Sigmoid colon (tissue), 7 donors: ENCODE data around the gene VWA3A. TPM values are rescaled to one million over a fixed set of nuclear protein-coding genes. Genes with fewer than 3 reads are reported as not detected.

Experiments used
- DNase-seq: peaks from one replicate; pipeline ENCODE4 v3.0.0-alpha.2; 2019
- H3K27ac ChIP-seq, 4 donors: fragments of 200-600 bp; sonication (generic); one replicate each; pipeline ENCODE4 v1.5.1; 2016 to 2019; ENCODE audit warnings: mild to moderate bottlenecking in 1 of 4
- H3K27me3 ChIP-seq, 3 donors: fragments of 200-600 bp; sonication (generic); one replicate each; pipeline ENCODE4 v1.5.1; 2019; ENCODE audit warnings: mild to moderate bottlenecking in 1 of 3
- H3K36me3 ChIP-seq, 4 donors: fragments of 200-600 bp; sonication (generic); one replicate each; pipeline ENCODE4 v1.5.1; 2016 to 2019
- H3K4me1 ChIP-seq, 4 donors: fragments of 200-600 bp; sonication (generic); one replicate each; pipeline ENCODE4 v1.5.1; 2017 to 2019
- H3K4me3 ChIP-seq, 4 donors: fragments of 200-600 bp; sonication (generic); one replicate each; pipeline ENCODE4 v1.5.1; 2017 to 2019; ENCODE audit warnings: mild to moderate bottlenecking in 2 of 4, moderate library complexity in 1 of 4
- H3K9me3 ChIP-seq, 4 donors: fragments of 200-600 bp in 3 of 4; sonication (generic) in 3 of 4; one replicate each; pipeline versions ENCODE4 v1.5.1 to v1.6.1; 2013 to 2019
- CTCF ChIP-seq, 4 experiments: fragments of 450-650 bp in 3 of 4; fragments of 200-600 bp in 1 of 4; IDR thresholded peaks; one replicate each; pipeline ENCODE4 v1.5.1; 2016 to 2019; ENCODE audit warnings: antibody characterized with exemption in 4 of 4, mild to moderate bottlenecking in 3 of 4, moderate library complexity in 2 of 4
- EP300 ChIP-seq, 4 donors: sonication (generic); formaldehyde crosslinking; IDR thresholded peaks; one replicate each; pipeline ENCODE4 v1.6.1; 2017; ENCODE audit warnings: antibody characterized with exemption in 4 of 4
- POLR2A ChIP-seq, 2 donors: fragments of 450-650 bp; IDR thresholded peaks; one replicate each; pipeline ENCODE4 v1.6.1; 2016; ENCODE audit warnings: antibody characterized with exemption in 2 of 2, mild to moderate bottlenecking in 2 of 2, moderate library complexity in 2 of 2
- POLR2AphosphoS5 ChIP-seq, 4 donors: sonication (generic); formaldehyde crosslinking; IDR thresholded peaks; one replicate each; pipeline ENCODE4 v1.6.1; 2017; ENCODE audit warnings: antibody characterized with exemption in 4 of 4
- WGBS, 2 donors: extraction: QIAGEN DNeasy Blood & Tissue Kit; methylation state at CpG; one replicate each; pipeline ENCODE4 v1.1.7; 2013; 5-methylcytosine and 5-hydroxymethylcytosine counted together
- intact Hi-C: fragments of 100-400 bp; cut with DNase I; formaldehyde crosslinking; loops from one replicate; pipeline ENCODE4 v1.15.1; 2023
- polyA plus RNA-seq, 3 donors: library from polyadenylated mRNA; stranded (reverse); fragments of 200-250 nt; gene quantifications; one replicate each; pipeline ENCODE4 v1.2.3, GENCODE V29; 2013
- total RNA-seq, 4 donors: library from RNA; depleted of rRNA; stranded (reverse); fragments of >200 nt; gene quantifications; one replicate each; pipeline ENCODE4 v1.1.0, GENCODE V29; 2016
- donor health status: healthy with polysubstance abuse.
- donor health status: Bipolar disorder and iron deficiency.
- donor health status: healthy.

The VWA3A gene
- total and polyA plus RNA-seq, 7 donors, result under 0.01 to 0.55 (median 0.07) TPM; not detected in 4

- no peak for TF ChIP-seq CTCF (IDR thresholded peaks at IDR 0.05)
- TF ChIP-seq EP300 (IDR thresholded peaks at IDR 0.05), result no peak
- no peak for TF ChIP-seq POLR2A (IDR thresholded peaks at IDR 0.05)
- no peak for TF ChIP-seq POLR2AphosphoS5 (IDR thresholded peaks at IDR 0.05)
- no peaks in the 10 kb centered on the region for H3K36me3 ChIP-seq
- no peak overlapping the region for H3K27ac ChIP-seq
- intact Hi-C loops, result no loop called here
- no peak overlapping the region for H3K4me3 ChIP-seq
- no peak for DNase-seq
- no peaks in the 10 kb centered on the region for H3K4me1 ChIP-seq
- no peaks in the 10 kb centered on the region for H3K27me3 ChIP-seq
- no peaks in the 10 kb centered on the region for H3K9me3 ChIP-seq
Observed at GRCh38 chr16:22122239-22122638, 29.9 kb downstream of the VWA3A start.

- Histone ChIP-seq H3K36me3 (no peaks in the 10 kb centered on the region), H3K4me3 (no peak overlapping the region), H3K9me3 (no peaks in the 10 kb centered on the region), H3K27ac (no peak overlapping the region), H3K4me1 (no peaks in the 10 kb centered on the region), H3K27me3 (no peaks in the 10 kb centered on the region)
- intact Hi-C loops, result no loop called here
- no peak for TF ChIP-seq CTCF (IDR thresholded peaks at IDR 0.05)
- TF ChIP-seq POLR2AphosphoS5 (IDR thresholded peaks at IDR 0.05), result no peak
- no peak for TF ChIP-seq EP300 (IDR thresholded peaks at IDR 0.05)
- TF ChIP-seq POLR2A (IDR thresholded peaks at IDR 0.05), result no peak
- no peak for DNase-seq
- WGBS, 2 donors, result 50 to 52% methylated on average over 3 of the region's 3 CpGs
Observed at GRCh38 chr16:22123146-22123545, 30.8 kb downstream of the VWA3A start.

GRCh38 chr16:22123759-22124490 lies 31.6 kb downstream of the VWA3A start:
- Histone ChIP-seq H3K36me3 (no peaks in the 10 kb centered on the region), H3K27me3 (no peaks in the 10 kb centered on the region), H3K4me3 (no peak overlapping the region), H3K9me3 (no peaks in the 10 kb centered on the region), H3K27ac (no peak overlapping the region), H3K4me1 (no peaks in the 10 kb centered on the region)
- DNase-seq, result no peak
- no peak for TF ChIP-seq POLR2AphosphoS5 (IDR thresholded peaks at IDR 0.05)
- TF ChIP-seq EP300 (IDR thresholded peaks at IDR 0.05), result no peak
- no peak for TF ChIP-seq POLR2A (IDR thresholded peaks at IDR 0.05)
- no peak for TF ChIP-seq CTCF (IDR thresholded peaks at IDR 0.05)
- intact Hi-C loops, result no loop called here
- WGBS, 2 donors, result 94 to 95% methylated on average over 7 of the region's 7 CpGs

- intact Hi-C loops, result no loop called here
Observed at GRCh38 chr16:22124583-22125284, 32.4 kb downstream of the VWA3A start.

More at GRCh38 chr16:22124583-22125284, 32.4 kb downstream of the VWA3A start:
- no peaks in the 10 kb centered on the region for H3K27me3 ChIP-seq
- H3K4me1 ChIP-seq, result no peaks in the 10 kb centered on the region
- H3K9me3 ChIP-seq, result no peaks in the 10 kb centered on the region
- no peak overlapping the region for H3K4me3 ChIP-seq
- 93 to 95% methylated on average over 6 of the region's 6 CpGs for WGBS, 2 donors
- DNase-seq, result no peak
- TF ChIP-seq CTCF (IDR thresholded peaks at IDR 0.05) (no peak), POLR2A (IDR thresholded peaks at IDR 0.05) (no peak), EP300 (IDR thresholded peaks at IDR 0.05) (no peak), POLR2AphosphoS5 (IDR thresholded peaks at IDR 0.05) (no peak)
- H3K27ac ChIP-seq, result no peak overlapping the region
- no peaks in the 10 kb centered on the region for H3K36me3 ChIP-seq
